GM21367 (cell line): ENCODE data around the gene TOP3A.
A peak's percentile ranks its signal among the peaks of the same experiment; 100 is the strongest.
"Not testable (repeated sequence)": the region's sequence is repeated elsewhere in the genome, so short reads cannot be mapped to it uniquely, and the experiment has no call there.

Experiments used
- ATAC-seq: cut with Tn5 transposase; IDR thresholded peaks from one replicate; pipeline ENCODE4 v1.9.1; 2021; ENCODE audit not compliant: unreplicated experiment

The TOP3A gene, protein sequence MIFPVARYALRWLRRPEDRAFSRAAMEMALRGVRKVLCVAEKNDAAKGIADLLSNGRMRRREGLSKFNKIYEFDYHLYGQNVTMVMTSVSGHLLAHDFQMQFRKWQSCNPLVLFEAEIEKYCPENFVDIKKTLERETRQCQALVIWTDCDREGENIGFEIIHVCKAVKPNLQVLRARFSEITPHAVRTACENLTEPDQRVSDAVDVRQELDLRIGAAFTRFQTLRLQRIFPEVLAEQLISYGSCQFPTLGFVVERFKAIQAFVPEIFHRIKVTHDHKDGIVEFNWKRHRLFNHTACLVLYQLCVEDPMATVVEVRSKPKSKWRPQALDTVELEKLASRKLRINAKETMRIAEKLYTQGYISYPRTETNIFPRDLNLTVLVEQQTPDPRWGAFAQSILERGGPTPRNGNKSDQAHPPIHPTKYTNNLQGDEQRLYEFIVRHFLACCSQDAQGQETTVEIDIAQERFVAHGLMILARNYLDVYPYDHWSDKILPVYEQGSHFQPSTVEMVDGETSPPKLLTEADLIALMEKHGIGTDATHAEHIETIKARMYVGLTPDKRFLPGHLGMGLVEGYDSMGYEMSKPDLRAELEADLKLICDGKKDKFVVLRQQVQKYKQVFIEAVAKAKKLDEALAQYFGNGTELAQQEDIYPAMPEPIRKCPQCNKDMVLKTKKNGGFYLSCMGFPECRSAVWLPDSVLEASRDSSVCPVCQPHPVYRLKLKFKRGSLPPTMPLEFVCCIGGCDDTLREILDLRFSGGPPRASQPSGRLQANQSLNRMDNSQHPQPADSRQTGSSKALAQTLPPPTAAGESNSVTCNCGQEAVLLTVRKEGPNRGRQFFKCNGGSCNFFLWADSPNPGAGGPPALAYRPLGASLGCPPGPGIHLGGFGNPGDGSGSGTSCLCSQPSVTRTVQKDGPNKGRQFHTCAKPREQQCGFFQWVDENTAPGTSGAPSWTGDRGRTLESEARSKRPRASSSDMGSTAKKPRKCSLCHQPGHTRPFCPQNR

DNA sequence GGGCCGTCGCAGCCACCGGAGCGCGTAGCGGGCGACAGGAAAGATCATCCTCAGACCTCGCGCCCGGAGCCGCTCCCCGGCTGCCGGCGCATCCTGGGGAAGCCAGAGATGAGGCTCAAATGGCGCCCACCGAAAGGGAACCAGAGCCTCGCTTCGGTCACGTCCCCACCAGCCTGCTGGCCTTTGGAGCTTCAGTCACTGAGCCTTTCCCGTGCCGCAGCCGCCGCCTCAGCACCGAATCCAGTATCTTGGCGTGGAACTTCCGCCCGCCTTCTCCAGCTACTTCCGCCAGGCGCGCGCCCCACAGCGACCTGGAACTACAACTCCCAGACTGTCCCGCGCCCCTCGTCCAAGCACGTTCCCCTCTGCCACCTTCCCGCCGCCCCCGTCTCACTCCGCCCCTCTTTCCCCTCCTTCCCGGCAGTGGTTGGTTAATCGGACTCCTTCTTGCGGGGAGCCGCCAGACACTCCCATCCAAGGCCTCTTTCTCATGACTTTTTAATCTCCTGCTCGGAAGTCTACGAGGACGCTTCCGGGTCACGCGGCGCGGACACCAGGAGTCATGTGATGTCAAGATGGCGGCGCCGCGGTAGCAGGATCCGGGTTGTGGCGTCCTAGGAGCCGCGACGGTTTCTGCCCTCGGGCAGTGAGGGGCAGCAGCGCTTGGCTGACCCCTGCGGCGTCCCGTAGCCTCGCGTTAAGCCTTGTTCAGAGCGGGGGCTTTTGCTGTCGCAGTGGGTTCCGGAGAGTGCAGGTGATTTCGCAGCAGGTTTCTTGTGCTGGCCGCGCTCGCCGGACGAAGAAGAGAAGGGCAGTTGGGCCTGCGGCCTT is at the start of gene TOP3A, which contains the start of gene SMCR8:
TSS of gene TOP3A (minus strand) at position 264 of the 831 bp plus-strand sequence. CDS start at position 48, 216 bp downstream.
TSS of gene SMCR8 (plus strand) at position 563 of the 831 bp plus-strand sequence. CDS start 497 bp downstream, outside the sequence.
- peak; percentile 65 for ATAC-seq

DNA sequence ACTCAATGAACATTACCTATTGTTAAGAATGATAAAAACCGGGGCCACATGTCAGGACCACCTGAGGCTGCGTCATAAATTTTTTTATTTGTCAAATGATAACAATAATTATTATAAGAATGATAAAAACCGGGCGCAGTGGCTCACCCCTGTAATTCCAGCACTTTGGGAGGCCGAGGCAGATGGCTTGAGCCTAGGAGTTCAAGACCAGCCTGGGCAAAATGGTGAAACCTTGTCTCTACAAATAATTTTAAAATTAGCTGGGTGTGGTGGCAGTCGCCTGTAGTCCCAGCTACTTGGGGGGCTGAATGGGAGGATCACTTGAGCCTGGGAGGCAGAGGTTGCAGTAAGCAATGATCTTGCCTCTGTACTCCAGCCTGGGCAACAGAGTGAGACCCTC is 49.4 kb upstream of the TOP3A start:
- ATAC-seq, result no peak

DNA sequence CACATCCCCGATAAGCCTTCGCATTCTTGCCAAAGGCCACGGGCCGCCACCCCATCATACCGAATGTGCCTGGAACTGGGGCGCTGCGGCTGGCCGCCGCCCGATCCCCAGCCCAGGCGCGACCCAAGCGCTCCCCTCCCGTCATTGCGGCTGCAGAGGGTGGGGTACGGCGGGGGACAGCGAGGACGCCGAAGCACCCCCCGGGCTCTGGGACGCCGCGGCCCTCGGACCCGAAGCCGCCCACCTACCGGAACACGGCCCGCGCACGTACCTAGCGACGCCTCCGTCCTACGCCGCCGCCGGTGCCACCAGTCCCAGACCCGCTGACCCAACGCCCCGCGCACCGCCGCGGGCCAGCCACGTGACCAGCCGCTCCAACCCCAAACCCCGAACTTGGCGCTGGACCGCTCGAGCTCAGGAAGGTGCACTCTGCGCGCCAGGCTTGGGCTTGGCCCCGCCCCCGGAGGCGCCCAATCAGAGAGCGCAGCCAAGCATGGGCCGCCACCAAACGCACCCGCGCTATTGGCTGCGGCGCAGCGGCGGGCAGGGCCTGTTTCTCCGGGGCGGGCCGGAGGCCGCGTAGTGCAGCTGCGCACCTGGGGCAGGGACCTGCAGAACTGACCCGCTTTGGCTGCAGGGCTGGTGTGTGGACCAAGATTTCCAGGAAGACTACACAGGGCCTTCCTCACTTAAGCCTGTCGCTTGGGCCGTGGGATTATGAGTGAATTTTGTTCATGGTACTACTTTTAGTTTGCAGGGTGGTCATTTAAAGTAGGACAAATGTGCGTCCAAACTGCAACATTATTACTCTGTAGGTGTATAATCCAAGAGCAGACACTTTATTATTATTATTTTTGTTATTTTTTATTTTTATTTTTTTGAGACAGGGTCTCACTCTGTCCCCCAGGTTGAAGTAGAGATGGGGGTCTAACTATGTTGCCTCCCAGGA is 48.6 kb upstream of the TOP3A start, which contains the start of gene SHMT1:
TSS of gene SHMT1 (minus strand) at position 450 of the 949 bp plus-strand sequence. CDS start 7,569 bp downstream, outside the sequence.
- ATAC-seq, result peak; percentile 82

DNA sequence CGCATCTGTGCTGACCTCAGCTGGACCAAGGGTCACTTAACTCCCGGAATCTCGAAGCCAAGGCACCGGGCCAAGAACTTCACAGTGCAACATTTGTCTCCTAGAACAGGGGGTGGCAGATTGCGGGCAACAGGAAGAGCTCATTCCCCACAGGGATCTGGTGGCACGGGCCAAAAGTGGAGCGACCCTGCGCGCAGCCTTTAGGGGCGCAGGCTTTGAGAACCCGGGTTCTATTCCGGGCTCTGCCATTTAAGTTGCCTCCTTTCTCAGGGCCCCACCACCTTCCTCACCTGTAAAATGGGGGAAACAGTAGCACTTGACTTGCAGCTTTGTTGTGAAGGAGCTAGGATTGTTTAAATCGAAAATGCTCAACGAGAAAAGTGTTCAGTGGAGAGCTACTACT is 47.9 kb upstream of the TOP3A start:
- peak; percentile 10 for ATAC-seq

DNA sequence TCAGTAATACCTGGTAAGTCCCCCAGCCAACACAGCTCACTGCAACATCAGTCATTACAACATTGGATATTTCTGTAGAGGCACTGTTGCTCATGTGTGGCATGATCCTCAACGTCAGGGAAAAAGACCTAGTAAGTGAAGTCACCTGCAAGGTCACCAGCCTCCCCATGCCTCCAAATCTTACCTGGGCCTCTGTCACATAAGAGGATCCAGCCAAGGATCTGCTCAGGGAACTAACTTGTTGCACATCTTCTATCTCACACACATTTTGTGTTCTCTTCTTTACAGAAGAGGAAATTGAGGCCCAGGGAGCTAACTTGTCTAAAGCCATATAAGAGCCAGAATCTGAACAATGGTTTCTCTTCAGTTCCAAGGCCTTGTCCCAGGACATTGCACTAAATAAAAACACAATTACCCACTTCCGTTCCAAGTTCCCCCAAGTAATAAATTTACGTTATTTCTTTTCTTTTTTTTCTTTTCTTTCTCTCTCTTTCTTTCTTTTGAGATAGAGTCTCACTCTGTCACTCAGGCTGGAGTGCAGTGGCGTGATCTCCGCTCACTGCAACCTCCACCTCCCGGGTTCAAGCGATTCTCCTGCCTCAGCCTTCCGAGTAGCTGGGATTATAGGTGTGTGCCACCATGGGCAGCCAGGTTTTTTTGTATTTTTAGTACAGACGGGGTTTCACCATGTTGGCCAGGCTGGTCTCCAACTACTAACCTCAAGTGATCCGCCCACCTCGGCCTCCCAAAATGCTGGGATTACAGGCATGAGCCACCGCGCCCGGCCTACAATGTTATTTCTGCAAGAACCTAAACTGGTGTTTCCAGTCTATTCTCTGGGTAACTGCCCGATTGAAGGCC is 47.3 kb upstream of the TOP3A start:
- ATAC-seq, result no peak

DNA sequence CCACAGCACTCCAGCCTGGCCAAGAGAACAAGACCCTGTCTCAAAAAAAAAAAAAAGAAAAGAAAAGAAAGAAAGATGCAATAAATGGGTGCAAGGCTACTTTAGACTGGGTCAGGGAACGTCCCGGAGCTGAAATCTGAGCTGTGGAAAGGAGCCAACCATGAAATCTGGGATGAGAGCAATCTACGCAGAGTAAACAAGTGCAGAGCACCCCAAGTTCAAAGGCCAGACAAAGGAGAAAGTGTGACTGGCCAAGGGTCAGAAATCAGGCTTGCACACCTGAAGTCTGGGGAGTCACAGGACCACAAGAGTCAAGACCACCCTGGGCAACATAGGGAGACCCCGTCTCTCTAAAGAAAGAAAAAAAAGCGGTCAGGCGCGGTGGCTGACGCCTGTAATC is 45.7 kb upstream of the TOP3A start:
- ATAC-seq, result no peak

DNA sequence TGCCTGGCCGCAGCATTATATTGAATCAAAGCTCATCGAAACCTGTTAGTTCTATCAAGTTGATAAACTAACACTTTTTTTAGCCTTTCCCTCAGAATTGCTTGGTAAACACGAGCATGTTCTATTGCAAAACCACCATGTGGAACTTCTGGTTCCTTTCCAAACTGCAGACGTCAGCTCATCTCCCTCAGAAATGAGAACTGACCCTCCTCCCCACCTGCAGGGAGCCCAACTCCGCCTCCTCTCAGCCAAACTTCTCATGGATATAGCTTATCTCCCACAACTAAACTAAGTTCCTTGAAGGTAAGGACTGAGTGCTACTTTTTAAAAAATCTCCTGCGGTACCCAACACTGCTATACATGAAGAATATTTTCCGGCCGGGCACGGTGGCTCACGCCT is 41.8 kb upstream of the TOP3A start:
- no peak for ATAC-seq

DNA sequence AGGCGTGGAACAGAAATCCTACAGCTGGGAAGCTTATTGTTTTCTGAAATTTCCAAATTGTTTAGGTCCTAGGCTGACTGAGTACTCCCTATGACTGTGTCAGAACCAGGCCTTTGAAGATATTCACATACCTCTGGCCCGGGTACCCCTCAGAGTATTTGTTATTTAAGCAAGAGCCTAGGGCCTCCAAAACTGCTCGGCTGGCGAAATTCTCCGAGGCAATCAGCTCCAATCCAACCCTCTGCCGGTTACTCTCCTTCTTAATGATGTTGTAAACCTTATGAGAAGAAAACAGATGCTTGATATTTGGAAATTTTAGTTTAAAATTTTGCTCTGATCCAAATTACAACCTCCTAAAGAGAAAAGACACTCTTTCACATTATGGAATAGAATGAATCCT is 38.7 kb upstream of the TOP3A start:
- no peak for ATAC-seq

DNA sequence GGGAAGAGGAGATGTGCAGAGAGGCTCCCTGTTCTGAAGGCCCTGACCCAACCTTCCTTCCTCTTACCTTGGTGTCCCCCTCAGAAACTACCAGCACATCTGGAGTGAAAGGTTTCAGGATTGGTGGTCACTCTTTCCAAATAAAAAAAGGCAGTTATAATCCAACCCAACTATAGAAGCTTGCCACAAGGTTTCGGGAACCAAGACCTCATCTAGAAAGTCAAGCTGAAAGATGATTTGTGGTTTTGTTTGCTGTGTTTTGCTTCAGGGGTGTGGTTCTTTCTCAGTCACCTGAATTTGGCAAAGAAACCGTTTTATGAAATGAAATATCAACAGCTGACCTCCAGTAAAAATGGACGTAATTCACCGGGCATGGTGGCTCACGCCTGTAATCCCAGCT is 29.2 kb upstream of the TOP3A start:
- no peak for ATAC-seq

DNA sequence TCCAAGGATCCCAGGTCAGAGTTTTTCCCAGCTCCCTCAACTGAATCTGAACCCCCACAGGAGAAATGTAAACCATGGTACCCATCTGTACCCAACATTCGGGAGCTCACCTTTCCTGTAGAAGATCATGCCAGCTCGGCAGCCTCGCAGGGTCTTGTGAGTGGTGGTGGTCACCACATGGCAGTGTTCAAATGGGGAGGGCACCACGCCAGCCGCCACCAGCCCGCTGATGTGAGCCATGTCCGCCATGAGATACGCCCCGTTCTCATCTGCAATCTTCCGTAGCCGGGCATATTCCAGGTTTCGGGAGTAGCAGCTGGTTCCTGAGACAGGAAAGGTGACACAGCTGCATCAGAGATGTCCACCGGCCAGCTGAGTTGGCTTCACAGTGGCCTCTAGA is 25.1 kb upstream of the TOP3A start:
- no peak for ATAC-seq

DNA sequence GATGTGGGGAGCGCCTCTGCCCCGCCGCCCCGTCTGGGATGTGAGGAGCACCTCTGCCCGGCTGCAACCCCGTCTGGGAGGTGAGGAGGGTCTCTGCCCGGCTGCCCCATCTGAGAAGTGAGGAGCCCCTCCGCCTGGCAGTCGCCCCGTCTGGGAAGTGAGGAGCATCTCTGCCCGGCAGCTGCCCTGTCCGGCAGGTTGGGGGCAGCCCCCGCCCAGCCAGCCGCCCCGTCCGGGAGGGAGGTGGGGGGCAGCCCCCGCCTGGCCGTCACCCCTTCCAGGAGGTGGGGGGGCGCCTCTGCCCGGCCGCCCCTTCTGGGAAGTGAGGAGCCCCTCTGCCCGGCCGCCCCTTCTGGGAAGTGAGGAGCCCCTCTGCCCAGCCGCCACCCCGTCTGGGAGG is 23.4 kb upstream of the TOP3A start:
- ATAC-seq, result not testable (repeated sequence)

DNA sequence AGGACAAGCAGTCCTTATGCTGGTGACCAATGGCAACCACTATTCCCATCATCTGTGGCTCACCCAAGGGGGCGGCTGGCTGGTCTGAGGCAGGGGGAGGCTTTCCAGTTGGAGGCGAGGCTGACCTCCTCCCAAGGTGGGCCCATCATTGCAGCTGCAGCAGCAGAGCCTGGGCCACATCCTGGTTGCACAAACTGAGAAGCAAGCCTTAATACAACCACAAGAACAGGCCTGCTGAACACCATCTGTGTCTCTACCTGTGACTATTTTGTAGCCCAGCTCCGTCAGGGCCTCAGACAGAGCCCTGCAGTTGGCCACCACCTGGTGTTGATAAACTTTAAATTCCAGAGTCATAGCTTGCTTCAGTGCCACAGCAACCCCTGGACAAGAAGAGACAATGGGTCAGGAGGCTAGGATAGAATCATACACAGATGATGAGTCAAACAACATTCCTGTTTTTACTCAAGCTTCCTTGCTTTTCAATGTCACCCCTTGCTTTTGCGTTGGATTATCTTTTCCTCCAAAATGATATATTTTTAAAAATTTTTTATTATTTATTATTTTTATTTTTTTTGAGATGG is 18.2 kb upstream of the TOP3A start:
- no peak for ATAC-seq

DNA sequence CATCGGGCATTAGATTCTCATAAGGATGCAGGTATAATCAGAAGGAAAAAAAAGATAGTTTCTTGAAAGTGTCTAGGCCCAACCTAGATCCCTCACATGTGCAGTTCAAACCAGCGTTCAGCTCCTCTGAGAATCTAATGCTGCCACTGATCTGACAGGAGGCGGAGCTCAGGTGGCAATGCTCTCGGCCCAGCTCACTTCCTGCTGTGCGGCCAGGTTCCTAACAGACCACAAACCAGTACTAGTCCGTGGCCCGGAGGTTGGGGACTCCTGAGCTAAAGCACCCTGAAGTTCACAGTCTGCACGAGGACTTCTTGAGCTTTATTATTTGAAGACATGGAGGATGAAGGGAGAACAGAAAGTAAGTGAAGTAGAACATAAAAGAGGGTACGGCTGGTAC is 17.1 kb upstream of the TOP3A start:
- no peak for ATAC-seq

DNA sequence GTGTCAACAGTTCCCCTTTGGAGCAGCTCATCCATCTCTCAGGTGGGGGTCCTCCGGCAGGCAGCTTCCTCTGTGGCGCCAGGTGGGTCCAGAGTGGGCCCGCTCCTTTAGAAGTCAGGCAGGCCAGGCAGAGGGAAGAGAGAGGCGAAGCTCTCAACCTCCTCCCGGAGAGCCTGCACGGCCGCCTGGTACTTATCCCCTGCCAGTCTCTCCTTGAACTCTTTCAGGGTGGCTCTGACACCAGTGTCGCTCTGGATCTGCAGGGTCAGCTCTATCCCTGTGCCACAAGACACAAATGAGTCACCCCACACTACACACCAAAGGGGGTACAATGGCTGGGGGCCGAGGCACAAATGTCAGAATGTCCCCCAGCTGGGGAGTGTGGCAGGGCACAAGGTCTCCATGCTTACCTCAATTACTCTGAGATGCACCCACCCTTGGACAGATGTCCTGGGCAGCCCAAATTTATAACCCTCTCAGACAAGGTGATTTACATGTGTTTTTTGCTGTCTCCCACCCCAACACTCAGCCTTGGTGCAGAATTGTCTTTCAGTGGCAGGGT is 13.9 kb upstream of the TOP3A start:
- ATAC-seq, result no peak

DNA sequence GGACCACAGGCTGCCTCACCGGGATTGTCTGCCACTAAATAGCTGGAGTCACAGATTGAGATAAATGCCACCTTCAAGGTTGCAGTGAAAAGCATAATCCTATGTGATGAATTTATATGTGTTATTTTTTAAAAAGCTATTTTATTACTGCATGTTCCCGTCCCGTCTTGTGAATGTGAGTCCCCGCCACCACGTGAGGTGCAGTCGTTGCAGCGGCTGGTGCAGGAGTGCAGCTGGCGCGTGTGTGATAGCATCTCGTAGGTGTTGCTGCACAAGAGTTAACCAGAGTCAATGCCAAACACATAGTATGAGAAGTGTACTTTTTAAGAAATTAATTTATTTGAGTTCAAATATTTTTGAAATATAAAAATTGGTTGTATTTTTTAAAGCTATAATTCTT is 12.8 kb upstream of the TOP3A start:
- ATAC-seq, result no peak

DNA sequence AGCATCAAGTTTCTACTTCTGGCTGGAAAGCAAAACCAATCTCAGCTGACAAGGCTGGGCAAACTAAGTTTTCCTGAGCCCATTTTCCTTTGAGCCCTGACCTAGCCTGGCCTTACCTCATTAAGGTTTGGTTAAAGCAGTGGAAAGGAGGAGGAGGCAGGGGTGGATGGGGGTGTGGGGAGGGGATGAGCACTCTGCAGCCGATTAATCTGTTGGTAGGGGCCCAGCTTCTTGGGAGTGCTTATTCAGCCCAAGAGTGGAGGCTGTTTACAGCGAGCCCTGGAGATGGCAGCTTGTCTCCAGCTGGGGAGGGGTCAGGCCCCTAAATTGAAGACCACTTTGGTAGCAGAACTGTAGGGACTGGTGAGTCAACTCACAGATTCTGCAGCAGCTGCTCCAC is 12.3 kb upstream of the TOP3A start:
- no peak for ATAC-seq

DNA sequence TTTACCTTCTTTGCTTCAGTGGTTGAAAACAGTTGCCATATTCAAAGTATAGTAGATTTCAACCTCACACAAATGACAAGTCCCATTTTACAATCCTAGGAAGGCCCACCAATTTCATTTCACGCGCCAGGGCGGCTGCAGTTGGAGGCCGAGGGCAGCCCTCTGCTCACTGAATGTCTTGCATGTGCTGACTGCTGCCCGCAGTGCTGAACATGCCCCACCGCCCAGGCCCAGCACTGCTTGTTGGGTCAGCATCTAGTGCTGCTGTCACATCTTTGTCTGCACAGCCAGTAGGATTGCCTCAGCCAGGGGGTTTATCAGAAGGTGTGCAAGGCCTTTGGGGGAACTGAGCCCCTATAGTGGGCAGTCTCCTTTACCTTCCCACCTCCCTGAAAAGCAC is 11.8 kb upstream of the TOP3A start:
- no peak for ATAC-seq

DNA sequence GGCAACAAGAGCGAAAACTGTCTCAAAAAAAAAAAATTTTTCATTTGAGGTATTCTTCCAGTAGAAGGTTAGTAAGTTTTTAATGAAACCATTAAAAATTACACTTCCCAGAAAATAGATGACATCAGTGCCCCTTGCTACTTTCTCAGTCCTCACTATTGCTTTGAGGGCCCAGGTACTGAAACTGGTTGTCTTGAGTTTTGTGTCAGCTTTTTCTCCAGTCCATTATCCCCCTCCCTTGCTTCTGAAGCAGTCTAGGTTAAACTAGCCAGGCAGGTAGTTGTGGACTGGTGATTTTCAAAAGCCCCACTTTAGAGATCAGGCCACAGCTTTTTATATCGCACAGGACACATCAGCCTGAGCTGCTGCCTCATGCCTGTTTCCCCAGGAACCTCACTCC is 11.2 kb upstream of the TOP3A start:
- ATAC-seq, result no peak
